Duodenal mucosa (tissue), 2 donors: ENCODE measurements around the gene APP.

Source experiments
- H3K27ac ChIP-seq: one replicate; pipeline ENCODE4 v1.7.0; 2013; ENCODE audit warnings: low read depth, low read length
- H3K27me3 ChIP-seq, 2 donors: one replicate each; pipeline ENCODE4 v1.7.0; 2013; ENCODE audit warnings: low read length in 2 of 2, control low read depth in 1 of 2; ENCODE audit not compliant: insufficient read depth in 2 of 2, control insufficient read depth in 1 of 2
- H3K36me3 ChIP-seq, 2 donors: one replicate each; pipeline ENCODE4 v1.7.0; 2013; ENCODE audit warnings: low read length in 2 of 2, control low read depth in 1 of 2; ENCODE audit not compliant: insufficient read depth in 2 of 2, control insufficient read depth in 1 of 2
- H3K4me1 ChIP-seq, 2 donors: one replicate each; pipeline ENCODE4 v1.7.0; 2013; ENCODE audit warnings: low read length in 2 of 2, control low read depth in 1 of 2; ENCODE audit not compliant: insufficient read depth in 2 of 2, control insufficient read depth in 1 of 2
- H3K4me3 ChIP-seq, 2 donors: one replicate each; pipeline ENCODE4 v1.7.0; 2013; ENCODE audit warnings: low read length in 2 of 2, low read depth in 1 of 2
- H3K9ac ChIP-seq, 2 donors: one replicate each; pipeline ENCODE4 v1.7.0; 2013; ENCODE audit warnings: low read length in 2 of 2, low read depth in 1 of 2
- H3K9me3 ChIP-seq, 2 donors: one replicate each; pipeline ENCODE4 v1.7.0; 2013; ENCODE audit warnings: low read length in 2 of 2, control low read depth in 1 of 2; ENCODE audit not compliant: control insufficient read depth in 1 of 2

Gene APP

DNA sequence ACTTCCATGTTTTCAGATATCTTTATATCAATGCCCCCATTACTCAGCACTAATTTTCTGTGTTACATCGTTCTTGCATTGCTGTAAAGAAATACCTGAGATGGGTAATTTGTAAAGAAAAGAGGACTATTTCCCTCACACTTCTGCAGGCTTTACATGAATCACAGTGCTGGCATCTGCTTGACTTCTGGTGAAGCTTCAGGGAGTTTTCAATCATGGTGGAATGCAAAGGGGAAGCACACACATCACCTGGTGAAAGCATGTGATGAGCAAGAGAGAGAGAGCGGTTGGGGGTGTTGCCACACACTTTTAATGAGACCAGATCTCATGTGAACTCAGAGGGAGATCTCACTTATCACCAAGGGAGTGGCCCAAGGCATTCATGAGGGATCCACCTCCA is 14.9 kb upstream of the APP start:
- no peaks in the 10 kb centered on the region for H3K36me3 ChIP-seq
- no peak overlapping the region for H3K9ac ChIP-seq
- H3K4me1 ChIP-seq: no peaks in the 10 kb centered on the region
- no peaks in the 10 kb centered on the region for H3K27me3 ChIP-seq
- no peak overlapping the region for H3K27ac ChIP-seq
- H3K4me3 ChIP-seq: no peak overlapping the region
- H3K9me3 ChIP-seq: no peaks in the 10 kb centered on the region

DNA sequence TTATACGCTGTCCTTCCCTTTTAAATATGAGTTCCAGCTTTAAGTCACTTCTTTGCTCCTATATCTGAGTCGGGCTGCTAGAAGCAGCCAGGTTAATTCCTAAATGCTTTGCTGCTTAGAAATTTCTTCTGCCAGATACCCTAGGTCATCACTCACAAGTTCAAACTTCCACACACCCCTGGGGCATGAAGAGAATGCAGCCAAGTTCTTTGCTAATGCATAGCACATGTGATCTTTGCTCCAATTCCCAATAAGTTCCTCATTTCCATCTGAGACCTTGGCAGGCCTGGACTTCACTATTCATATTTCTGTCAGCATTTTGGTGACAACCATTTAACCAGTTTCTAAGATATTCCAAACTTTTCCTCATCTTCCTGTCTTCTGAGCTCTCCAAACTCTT is 14.5 kb upstream of the APP start:
- H3K9ac ChIP-seq: no peak overlapping the region
- H3K4me3 ChIP-seq: no peak overlapping the region
- no peaks in the 10 kb centered on the region for H3K9me3 ChIP-seq
- H3K27ac ChIP-seq: no peak overlapping the region
- H3K27me3 ChIP-seq: no peaks in the 10 kb centered on the region
- no peaks in the 10 kb centered on the region for H3K36me3 ChIP-seq
- no peaks in the 10 kb centered on the region for H3K4me1 ChIP-seq

DNA sequence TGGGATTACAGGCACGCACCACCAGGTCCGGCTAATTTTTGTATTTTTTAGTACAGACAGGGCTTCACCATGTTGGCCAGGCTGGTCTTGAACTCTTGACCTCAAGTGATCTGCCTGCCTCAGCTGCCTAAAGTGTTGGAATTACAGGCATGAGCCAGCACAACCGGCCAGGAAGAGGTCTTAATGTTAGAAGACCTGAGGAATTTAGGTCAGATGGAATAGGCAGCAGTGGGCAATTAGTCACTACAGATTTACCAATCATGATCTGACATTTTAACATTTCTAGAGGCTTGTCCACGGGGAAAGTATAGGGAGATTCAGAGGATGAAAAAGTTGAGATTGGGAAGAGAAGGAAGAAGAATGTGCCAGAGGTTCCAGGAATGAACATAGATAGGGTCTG is 8.9 kb upstream of the APP start:
- no peaks in the 10 kb centered on the region for H3K9me3 ChIP-seq

DNA sequence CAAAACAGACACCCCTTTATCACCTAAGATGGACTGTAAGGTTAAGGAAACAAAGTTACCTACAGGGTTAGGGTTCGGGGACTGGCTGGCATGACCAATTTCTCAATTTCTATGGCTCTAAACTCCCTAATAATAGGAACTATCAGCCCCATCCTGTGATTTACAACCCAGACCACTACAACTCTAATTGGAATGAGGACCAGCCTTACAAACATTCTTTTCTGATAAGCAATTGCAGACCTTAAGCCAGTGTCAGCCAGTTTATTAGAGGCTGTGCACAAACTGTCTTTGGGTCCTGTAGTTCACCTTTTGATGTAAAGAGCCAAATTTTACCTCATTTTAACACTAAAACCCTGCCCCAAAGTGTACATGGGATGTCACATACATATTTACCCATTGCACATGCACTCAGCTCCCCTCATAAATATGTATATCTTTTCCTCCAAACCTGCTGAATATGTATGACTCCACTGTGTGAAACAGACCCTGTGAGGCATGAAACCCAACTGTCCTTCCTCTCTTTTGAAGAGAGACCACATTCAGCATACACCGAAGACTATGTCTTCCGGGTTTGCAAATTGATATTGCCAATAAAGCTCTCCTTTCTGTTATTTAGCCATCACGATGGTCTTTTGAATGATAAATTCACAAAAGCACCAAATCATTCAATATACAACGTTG is 7.3 kb upstream of the APP start:
- no peak overlapping the region for H3K4me3 ChIP-seq
- peaks cover 0 to 3% of the 10 kb centered on the region in 2 donors for H3K27me3 ChIP-seq
- no peaks in the 10 kb centered on the region for H3K4me1 ChIP-seq
- no peak overlapping the region for H3K9ac ChIP-seq
- no peak overlapping the region for H3K27ac ChIP-seq
- no peaks in the 10 kb centered on the region for H3K9me3 ChIP-seq
- no peaks in the 10 kb centered on the region for H3K36me3 ChIP-seq

More for the DNA sequence above, 8.9 kb upstream of the APP start:
- Histone ChIP-seq H3K4me3 (no peak overlapping the region), H3K9ac (no peak overlapping the region), H3K4me1 (no peaks in the 10 kb centered on the region), H3K36me3 (no peaks in the 10 kb centered on the region), H3K27me3 (peaks cover 0 to 3% of the 10 kb centered on the region in 2 donors), H3K27ac (no peak overlapping the region)

DNA sequence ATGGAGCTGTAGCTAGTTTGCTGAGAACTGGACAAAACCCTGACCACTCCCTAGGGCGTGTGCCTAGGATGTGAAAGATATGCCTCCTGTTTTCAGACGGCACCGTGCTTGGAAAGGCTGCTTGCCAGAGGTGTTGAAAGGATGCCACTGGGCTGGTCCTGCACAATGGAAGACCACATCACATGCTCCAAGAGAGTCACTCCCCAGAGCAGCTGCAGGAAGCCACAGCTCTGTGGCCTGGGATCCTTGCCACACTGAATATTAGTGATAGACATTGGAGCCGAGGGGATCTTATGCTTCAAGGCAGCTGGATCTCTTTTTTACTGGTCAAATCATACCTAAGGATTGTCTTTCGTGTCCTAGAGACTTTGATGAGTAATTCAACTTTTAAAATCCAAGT is 6.6 kb upstream of the APP start:
- Histone ChIP-seq H3K4me1 (no peaks in the 10 kb centered on the region), H3K9ac (no peak overlapping the region)

DNA sequence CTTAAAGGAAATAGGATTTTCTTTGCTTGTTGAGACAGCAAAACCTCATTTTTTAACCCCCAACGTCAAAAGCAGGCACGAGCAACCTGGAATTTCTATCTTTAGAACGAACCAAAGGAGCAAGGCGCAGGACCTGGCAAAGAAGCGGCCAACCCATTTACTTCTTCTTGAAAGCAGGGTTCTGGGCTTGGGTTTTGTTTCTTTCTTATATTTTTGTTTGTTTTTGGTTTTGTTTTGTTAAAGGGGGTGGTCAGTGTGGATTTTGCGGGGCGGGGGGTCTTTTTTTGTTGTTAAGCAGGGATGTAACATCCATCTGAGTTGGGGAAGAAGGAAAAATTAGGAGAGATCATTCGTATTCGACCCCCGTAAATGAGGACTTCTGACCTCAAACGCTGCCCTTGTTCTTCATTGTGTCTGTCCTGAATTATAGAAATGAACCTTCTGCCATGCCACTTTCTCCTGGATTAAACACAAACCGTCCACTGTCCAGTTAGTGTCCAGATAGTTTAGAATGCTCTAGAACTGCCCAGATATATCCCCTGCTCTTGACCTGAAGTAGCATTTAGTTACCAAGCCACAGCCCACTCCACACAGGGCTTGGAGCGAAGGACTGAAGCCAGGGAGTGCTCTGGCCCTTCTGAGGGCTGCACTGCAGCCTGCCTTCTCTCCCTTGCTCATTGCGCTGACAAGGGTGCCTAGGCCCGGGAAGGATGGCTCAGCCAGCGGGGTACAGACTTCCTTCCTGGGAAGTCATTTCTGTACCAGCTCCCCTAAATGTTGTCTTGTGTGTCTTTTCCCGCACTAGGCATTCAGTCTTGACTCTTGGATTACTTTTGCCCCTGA is 909 bp upstream of the APP start:
- H3K27ac ChIP-seq: no peak overlapping the region
- H3K27me3 ChIP-seq: no peaks in the 10 kb centered on the region
- peak overlapping the region; percentile 91 for H3K4me3 ChIP-seq

More for the DNA sequence above, 6.6 kb upstream of the APP start:
- no peak overlapping the region for H3K4me3 ChIP-seq
- H3K27ac ChIP-seq: no peak overlapping the region
- peaks cover 0 to 3% of the 10 kb centered on the region in 2 donors for H3K27me3 ChIP-seq
- H3K36me3 ChIP-seq: no peaks in the 10 kb centered on the region
- no peaks in the 10 kb centered on the region for H3K9me3 ChIP-seq

DNA sequence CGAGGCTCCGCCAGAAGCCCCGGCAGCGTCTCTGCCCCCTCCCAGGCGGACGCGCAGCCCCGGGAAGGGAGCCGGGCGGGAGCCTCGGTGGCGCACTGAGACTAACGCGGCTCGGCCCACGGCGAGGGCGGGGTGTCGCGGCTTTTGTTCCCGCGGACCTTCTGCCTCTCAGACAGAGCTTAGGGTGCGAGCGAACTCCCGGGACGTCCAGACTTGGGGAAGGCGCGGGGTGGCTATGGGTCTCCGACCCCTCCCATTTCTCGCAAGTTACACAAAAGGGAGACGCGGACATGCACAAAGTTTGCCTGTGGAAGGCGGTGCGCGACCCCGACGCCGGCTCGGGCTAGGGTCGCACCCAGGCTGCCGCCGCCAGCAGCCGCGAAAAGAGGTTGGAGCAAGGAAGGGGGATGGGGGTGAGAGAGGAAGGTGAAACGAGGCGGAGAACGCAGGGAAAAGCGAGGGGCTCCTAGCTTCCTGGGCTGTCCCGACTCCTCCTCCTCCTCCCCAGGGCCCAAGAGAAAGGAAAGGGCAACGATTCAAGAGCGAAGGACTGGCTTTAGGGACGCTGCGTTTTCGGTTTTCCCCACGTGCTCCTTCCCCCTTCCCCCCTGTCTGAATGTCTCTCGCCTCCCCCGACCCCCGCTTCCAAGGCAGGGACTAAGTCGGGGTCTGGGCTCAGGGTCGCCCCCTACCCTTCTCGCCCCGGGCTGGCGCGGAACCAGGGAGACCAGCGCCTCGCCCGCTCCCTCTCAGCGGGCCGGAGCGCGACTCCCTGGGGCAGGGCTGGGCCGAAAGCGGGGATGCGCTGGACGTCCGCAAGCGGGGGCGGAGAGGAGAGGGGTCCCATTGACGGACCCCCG is 729 bp downstream of the APP start:
- Histone ChIP-seq H3K4me3 (peak overlapping the region; percentile 91), H3K36me3 (no peaks in the 10 kb centered on the region), H3K27ac (peak overlapping the region; percentile 79), H3K27me3 (no peaks in the 10 kb centered on the region), H3K9me3 (no peaks in the 10 kb centered on the region), H3K9ac (peak overlapping the region; percentile 79 to 80), H3K4me1 (peaks cover 9 to 22% of the 10 kb centered on the region in 2 donors)

More for the DNA sequence above, 909 bp upstream of the APP start:
- H3K9me3 ChIP-seq: no peaks in the 10 kb centered on the region
- no peaks in the 10 kb centered on the region for H3K36me3 ChIP-seq
- H3K9ac ChIP-seq: peak overlapping the region; percentile 65 to 72
- peaks cover 8 to 21% of the 10 kb centered on the region in 2 donors for H3K4me1 ChIP-seq

DNA sequence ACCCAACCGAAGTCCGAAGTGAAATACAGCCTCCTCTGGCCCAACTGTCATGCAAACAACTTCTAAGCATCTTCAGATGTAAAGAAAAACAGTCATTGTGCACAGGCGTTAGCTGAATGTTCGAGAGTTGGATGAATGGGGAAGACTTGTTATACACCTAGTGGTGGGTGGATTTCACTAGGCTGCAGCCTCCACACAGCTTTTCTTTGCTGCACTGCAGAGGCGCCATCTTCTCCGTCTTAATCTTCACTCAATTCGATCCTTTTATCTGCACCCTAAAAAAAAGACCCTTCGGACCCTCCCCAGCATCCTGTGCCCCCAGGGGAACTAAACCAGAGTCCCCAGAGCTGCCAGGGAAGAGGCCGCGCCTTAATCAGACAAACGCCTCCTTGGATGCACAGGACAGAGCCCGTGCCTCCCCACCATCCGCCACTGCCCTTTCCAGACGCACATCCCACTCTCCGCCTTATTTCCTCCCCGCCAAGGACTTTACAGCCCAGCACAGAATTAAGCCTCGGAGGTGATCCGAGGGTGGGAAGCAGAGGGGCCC is 1.4 kb downstream of the APP start:
- peak overlapping the region; percentile 79 for H3K27ac ChIP-seq
- H3K36me3 ChIP-seq: no peaks in the 10 kb centered on the region
- peaks cover 9 to 22% of the 10 kb centered on the region in 2 donors for H3K4me1 ChIP-seq
- H3K4me3 ChIP-seq: peak overlapping the region; percentile 91
- H3K27me3 ChIP-seq: no peaks in the 10 kb centered on the region
- H3K9me3 ChIP-seq: no peaks in the 10 kb centered on the region
- peak overlapping the region; percentile 79 to 80 for H3K9ac ChIP-seq

DNA sequence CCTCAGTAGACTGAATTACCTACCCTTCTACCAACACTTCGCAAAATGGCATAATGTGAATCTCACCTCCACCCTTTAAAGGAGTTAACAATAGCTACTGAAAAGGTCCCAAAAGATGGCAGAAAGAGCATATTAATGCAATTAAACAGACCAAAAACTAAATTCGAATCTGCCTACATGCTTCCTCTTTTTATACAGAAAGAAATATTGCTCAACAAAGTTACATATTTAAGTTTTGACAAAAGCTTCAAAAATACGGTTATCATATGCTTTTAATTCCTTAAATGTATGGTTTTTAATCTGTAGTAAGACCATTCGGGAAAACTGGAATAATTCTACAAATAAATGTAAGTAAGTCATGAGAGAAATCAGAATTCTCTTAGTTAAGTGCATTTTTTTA is 2.2 kb downstream of the APP start:
- Histone ChIP-seq H3K4me3 (peak overlapping the region; percentile 91), H3K36me3 (no peaks in the 10 kb centered on the region), H3K27me3 (no peaks in the 10 kb centered on the region), H3K4me1 (peaks cover 9 to 22% of the 10 kb centered on the region in 2 donors), H3K9ac (peak overlapping the region; percentile 35 to 79), H3K27ac (no peak overlapping the region), H3K9me3 (no peaks in the 10 kb centered on the region)
